Endometrial microvascular endothelial cells (primary cell): ENCODE results near the gene MIER2. TPM values are rescaled to one million over a fixed set of nuclear protein-coding genes. Genes with fewer than 3 reads are reported as not detected.
"Not testable (repeated sequence)": the region's sequence is repeated elsewhere in the genome, so short reads cannot be mapped to it uniquely, and the experiment has no call there.

ENCODE experiments used
- in situ Hi-C: cut with HindIII; loops from 2 replicates; pipeline ENCODE4 v1.10.0; 2017; ENCODE audit warnings: low sequenced_read_pairs, low pct_unique_long_range_greater_than_20kb; ENCODE audit errors: inconsistent ontology term
- total RNA-seq: library from RNA; depleted of rRNA; stranded (reverse); fragments of >200 nt; gene quantifications from one replicate; pipeline ENCODE4 v1.2.3, GENCODE V29; 2015; ENCODE audit errors: inconsistent ontology term

MIER2 gene
- total RNA-seq, 1 donor from 2014 or later: 37.4 TPM

GRCh38 chr19:277581-278165, 66.9 kb downstream of the MIER2 start:
- in situ Hi-C loops: no loop called here

DNA sequence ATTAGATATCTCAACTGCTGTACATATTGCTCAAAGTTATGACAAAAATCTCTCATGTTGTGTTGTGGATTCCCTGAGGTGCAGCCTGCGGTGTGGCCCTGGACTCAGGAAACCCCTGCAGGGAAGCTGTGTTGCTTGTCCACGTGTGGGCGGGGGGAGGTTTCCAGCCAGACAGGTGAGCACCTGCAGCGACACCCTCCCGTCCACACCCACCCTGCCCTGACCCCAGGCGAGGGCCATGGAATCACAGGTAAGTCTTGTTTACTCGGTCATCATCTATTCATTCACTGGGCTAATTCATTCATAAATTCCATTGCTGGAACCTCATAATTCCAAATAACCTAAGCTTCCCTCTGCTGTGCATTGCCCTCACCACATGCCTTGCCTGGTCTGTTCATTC, 67.5 kb downstream of the MIER2 start:
- in situ Hi-C loops: no loop called here

DNA sequence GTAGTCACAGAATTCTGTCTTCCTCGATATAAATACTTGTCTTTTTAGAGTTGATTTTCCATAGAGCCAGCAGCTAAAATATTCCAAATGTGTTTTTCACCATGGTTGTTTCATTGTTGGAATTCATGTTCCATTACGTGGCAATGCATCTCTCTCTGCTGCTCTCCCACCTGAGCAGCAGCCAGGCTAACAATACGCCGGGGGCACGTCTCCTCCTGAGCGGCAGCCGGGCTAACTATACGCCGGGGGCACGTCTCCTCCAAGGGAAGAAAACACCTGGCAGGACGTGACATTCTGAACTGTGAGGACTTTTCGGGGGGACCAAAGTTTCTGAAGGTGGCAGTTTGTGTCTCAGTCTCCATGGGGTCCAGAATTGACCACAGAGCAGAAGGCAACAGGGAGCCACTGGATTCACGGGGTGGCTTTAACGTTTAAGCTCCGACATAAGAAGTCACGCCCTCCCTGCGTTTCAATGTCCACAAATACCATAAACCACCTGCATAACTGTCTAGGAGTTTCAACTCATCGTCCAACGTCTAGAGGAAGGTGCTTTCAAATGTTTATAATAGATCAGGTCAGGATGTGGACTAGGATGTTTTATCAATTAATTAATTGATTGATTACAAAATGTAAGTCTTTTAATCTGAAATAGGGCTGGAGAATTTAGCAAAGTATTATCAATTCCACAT, 68.5 kb downstream of the MIER2 start:
- in situ Hi-C loops: no loop called here

DNA sequence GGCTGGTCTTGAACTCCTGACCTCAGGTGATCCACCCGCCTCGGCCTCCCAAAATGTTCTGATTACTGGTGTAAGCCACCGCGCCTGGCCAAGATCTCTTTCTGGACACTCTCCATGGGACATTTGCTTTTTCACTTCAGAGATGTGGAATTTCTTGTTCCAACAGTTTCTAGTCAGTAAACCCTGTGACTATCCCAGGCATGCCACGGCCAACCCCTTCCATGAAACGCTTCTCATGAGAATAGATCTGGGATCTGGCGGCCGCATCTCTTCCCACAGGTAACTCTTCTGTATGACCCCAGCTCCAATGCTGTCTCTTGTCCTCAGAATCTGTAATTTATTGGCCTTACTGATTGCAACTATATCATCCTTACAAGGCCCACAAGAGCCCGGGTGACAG, 69.6 kb downstream of the MIER2 start:
- in situ Hi-C loops: no loop called here

DNA sequence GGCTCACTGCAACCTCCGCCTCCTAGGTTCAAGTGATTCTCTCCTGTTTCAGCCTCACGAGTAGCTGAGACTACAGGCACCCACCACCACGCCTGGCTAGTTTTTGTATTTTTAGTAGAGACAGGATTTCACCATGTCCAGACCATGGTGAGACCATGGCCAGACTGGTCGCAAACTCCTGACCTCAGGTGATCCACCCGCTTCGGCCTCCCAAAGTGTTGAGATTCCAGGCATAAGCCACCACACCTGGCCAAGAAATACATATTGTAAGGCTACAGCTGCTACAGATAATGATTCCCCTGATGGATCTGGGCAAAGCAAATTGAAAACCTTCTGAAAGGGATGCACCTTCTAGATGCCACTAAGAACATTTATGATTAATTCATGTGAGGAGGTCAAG, 71.2 kb downstream of the MIER2 start:
- in situ Hi-C loops: no loop called here

GRCh38 chr19:271856-272255, 72.7 kb downstream of the MIER2 start:
- in situ Hi-C loops: no loop called here

GRCh38 chr19:270766-271318, 73.8 kb downstream of the MIER2 start:
- in situ Hi-C loops: not testable (repeated sequence)

DNA sequence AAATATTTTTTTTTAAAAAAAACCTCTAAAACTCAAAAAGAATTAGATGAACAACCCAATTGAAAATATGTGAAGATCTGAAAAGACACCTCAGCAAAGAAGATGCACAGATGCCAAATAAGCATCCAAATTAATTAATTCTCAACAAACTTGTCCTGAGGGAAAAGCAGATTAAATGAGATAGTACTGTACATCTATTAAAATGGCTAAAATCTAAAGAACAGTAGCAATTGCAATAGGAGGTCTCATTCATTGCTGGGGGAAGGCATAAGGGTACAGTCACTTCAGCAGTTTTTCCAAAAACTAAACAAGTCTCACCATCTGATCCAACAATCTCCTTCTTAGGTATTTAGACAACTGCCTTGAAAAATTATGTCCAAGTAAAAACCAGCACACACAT, 75.4 kb downstream of the MIER2 start:
- in situ Hi-C loops: no loop called here

GRCh38 chr19:262125-262524, 82.5 kb downstream of the MIER2 start:
- in situ Hi-C loops: no loop called here

GRCh38 chr19:256804-257203, 87.8 kb downstream of the MIER2 start:
- in situ Hi-C loops: not testable (repeated sequence)

Other genes with a start within 250 kb of the MIER2 start
- gene OR4F17, start 237.7 kb downstream of the MIER2 start, total RNA-seq: not detected
- gene PLPP2, start 53.4 kb downstream of the MIER2 start, total RNA-seq: 98.2 TPM
- gene C2CD4C, start 64.4 kb upstream of the MIER2 start, total RNA-seq: not detected
- gene SHC2, start 116.2 kb upstream of the MIER2 start, total RNA-seq: 0.37 TPM
- not detected for gene MADCAM1, start 151.7 kb upstream of the MIER2 start, total RNA-seq
- 17.6 TPM for gene TPGS1, start 162.7 kb upstream of the MIER2 start, total RNA-seq
- 84.7 TPM for gene CDC34, start 187.0 kb upstream of the MIER2 start, total RNA-seq
- not detected for gene GZMM, start 199.3 kb upstream of the MIER2 start, total RNA-seq
- gene BSG, start 227.8 kb upstream of the MIER2 start, total RNA-seq: 537 TPM
- gene HCN2, start 245.1 kb upstream of the MIER2 start, total RNA-seq: 0.37 TPM